Gastroesophageal sphincter (tissue), 3 donors: Measurements from ENCODE around the gene LDLRAP1.

Experiments used
- EP300 ChIP-seq: sonication (generic); formaldehyde crosslinking; IDR thresholded peaks from one replicate; pipeline ENCODE4 v1.6.1; 2017; ENCODE audit warnings: antibody characterized with exemption, mild to moderate bottlenecking
- POLR2A ChIP-seq, 2 donors: fragments of 450-650 bp; IDR thresholded peaks; one replicate each; pipeline ENCODE4 v1.6.1; 2017; ENCODE audit warnings: antibody characterized with exemption in 2 of 2, mild to moderate bottlenecking in 2 of 2, moderate library complexity in 1 of 2
- POLR2AphosphoS5 ChIP-seq: sonication (generic); formaldehyde crosslinking; IDR thresholded peaks from one replicate; pipeline ENCODE4 v1.6.1; 2017; ENCODE audit warnings: antibody characterized with exemption
- TF ChIP-seq, protein P1 (sequence below), 4 experiments: fragments of 200-600 bp in 2 of 4; fragments of 450-650 bp in 2 of 4; sonication (generic) in 1 of 4; IDR thresholded peaks; one replicate each; pipeline ENCODE4 v1.5.1; 2017 to 2019; ENCODE audit warnings: antibody characterized with exemption in 4 of 4, mild to moderate bottlenecking in 2 of 4, moderate library complexity in 2 of 4

- TF ChIP-seq, protein P1, sequence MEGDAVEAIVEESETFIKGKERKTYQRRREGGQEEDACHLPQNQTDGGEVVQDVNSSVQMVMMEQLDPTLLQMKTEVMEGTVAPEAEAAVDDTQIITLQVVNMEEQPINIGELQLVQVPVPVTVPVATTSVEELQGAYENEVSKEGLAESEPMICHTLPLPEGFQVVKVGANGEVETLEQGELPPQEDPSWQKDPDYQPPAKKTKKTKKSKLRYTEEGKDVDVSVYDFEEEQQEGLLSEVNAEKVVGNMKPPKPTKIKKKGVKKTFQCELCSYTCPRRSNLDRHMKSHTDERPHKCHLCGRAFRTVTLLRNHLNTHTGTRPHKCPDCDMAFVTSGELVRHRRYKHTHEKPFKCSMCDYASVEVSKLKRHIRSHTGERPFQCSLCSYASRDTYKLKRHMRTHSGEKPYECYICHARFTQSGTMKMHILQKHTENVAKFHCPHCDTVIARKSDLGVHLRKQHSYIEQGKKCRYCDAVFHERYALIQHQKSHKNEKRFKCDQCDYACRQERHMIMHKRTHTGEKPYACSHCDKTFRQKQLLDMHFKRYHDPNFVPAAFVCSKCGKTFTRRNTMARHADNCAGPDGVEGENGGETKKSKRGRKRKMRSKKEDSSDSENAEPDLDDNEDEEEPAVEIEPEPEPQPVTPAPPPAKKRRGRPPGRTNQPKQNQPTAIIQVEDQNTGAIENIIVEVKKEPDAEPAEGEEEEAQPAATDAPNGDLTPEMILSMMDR (IDR thresholded peaks at IDR 0.05): no peak
- TF ChIP-seq POLR2A (IDR thresholded peaks at IDR 0.05) (no peak), POLR2AphosphoS5 (no peak), EP300 (no peak)
Observed at GRCh38 chr1:25544819-25545218, 1.4 kb downstream of the LDLRAP1 start.
